EH (cell line): ENCODE measurements around the gene ABCB4.

Experiments
- DNase-seq: peaks from one replicate; pipeline ENCODE4 v3.0.0-alpha.2; 2015; ENCODE audit warnings: low read depth

ABCB4 gene

GRCh38 chr7:87424075-87424474 is 51.4 kb downstream of the ABCB4 start:
- no peak for DNase-seq

- DNase-seq = no peak
Observed at GRCh38 chr7:87420173-87420572, 55.3 kb downstream of the ABCB4 start.

- peak; percentile 73 for DNase-seq
Observed at GRCh38 chr7:87416682-87417587, 58.5 kb downstream of the ABCB4 start.

- DNase-seq = no peak
Observed at GRCh38 chr7:87414794-87415188, 60.7 kb downstream of the ABCB4 start.

GRCh38 chr7:87413951-87414793 is 61.3 kb downstream of the ABCB4 start:
- DNase-seq = peak; percentile 82

GRCh38 chr7:87413029-87413428 is 62.5 kb downstream of the ABCB4 start:
- DNase-seq = peak; percentile 32

GRCh38 chr7:87411186-87411585 is 64.3 kb downstream of the ABCB4 start:
- DNase-seq = peak; percentile 12

- DNase-seq = peak; percentile 29
Observed at GRCh38 chr7:87404674-87405073, 70.8 kb downstream of the ABCB4 start.

- DNase-seq = peak; percentile 93
Observed at GRCh38 chr7:87398446-87398845, 77.0 kb downstream of the ABCB4 start.

GRCh38 chr7:87395442-87396020 is 79.9 kb downstream of the ABCB4 start:
- DNase-seq = peak; percentile 2

GRCh38 chr7:87391020-87391701 is 84.3 kb downstream of the ABCB4 start:
- no peak for DNase-seq

- no peak for DNase-seq
Observed at GRCh38 chr7:87380905-87381304, 94.6 kb downstream of the ABCB4 start.

- no peak for DNase-seq
Observed at GRCh38 chr7:87375662-87376435, 99.6 kb downstream of the ABCB4 start.

GRCh38 chr7:87370660-87371180 is 104.8 kb downstream of the ABCB4 start:
- peak; percentile 53 for DNase-seq

- DNase-seq = no peak
Observed at GRCh38 chr7:87369216-87369615, 106.3 kb downstream of the ABCB4 start.

- no peak for DNase-seq
Observed at GRCh38 chr7:87364246-87364645, 111.2 kb downstream of the ABCB4 start.

- no peak for DNase-seq
Observed at GRCh38 chr7:87363342-87363741, 112.1 kb downstream of the ABCB4 start.

GRCh38 chr7:87361320-87361719 is 114.2 kb downstream of the ABCB4 start:
- no peak for DNase-seq

- DNase-seq = peak; percentile 50
Observed at GRCh38 chr7:87359366-87359765, 116.1 kb downstream of the ABCB4 start.

- DNase-seq = no peak
Observed at GRCh38 chr7:87356448-87356847, 119.0 kb downstream of the ABCB4 start.

GRCh38 chr7:87354749-87355148 is 120.7 kb downstream of the ABCB4 start:
- DNase-seq = no peak
